GM18907 (cell line): ENCODE results near the gene CSRP3.

Experiments
- ATAC-seq: cut with Tn5 transposase; IDR thresholded peaks from one replicate; pipeline ENCODE4 v1.9.1; 2021; ENCODE audit warnings: mild to moderate bottlenecking, moderate library complexity; ENCODE audit not compliant: unreplicated experiment

CSRP3 gene

GRCh38 chr11:19134004-19134403, 67.8 kb downstream of the CSRP3 start:
- ATAC-seq: no peak
